ENCODE results near the gene IRGC.

The IRGC gene

GRCh38 chr19:43699506-43700394, 16.1 kb upstream of the IRGC start:
- Histone ChIP-seq H3K36me3 (replicated peaks) (no peaks in the 10 kb centered on the region), H3K9me3 (no peaks in the 10 kb centered on the region), H3K27me3 (ENCODE audit: low read depth) (no peaks in the 10 kb centered on the region), H3K4me3 (no peak overlapping the region), H3K4me1 (peaks cover 11% of the 10 kb centered on the region)
- no peak for DNase-seq (ENCODE audit: low spot score in 2 of 2)
- in situ Hi-C loops (cut with MboI; ENCODE audit: low sequenced_read_pairs), result no loop called here

GRCh38 chr19:43700395-43701000, 15.4 kb upstream of the IRGC start:
- peaks cover 11% of the 10 kb centered on the region for H3K4me1 ChIP-seq
- in situ Hi-C loops (cut with MboI; ENCODE audit: low sequenced_read_pairs), result no loop called here
- H3K36me3 ChIP-seq (replicated peaks), result no peaks in the 10 kb centered on the region
- H3K4me3 ChIP-seq, result no peak overlapping the region
- DNase-seq (ENCODE audit: low spot score in 2 of 2), result peak in 1 of 2 experiments; percentile 22
- H3K9me3 ChIP-seq, result no peaks in the 10 kb centered on the region
- H3K27me3 ChIP-seq (ENCODE audit: low read depth), result no peaks in the 10 kb centered on the region

- in situ Hi-C loops (cut with MboI; ENCODE audit: low sequenced_read_pairs), result no loop called here
- Histone ChIP-seq H3K4me1 (peaks cover 11% of the 10 kb centered on the region), H3K4me3 (no peak overlapping the region), H3K9me3 (no peaks in the 10 kb centered on the region), H3K27me3 (ENCODE audit: low read depth) (no peaks in the 10 kb centered on the region), H3K36me3 (replicated peaks) (no peaks in the 10 kb centered on the region)
- no peak for DNase-seq (ENCODE audit: low spot score in 2 of 2)
Observed at GRCh38 chr19:43704002-43704705, 11.7 kb upstream of the IRGC start.

GRCh38 chr19:43705729-43706128, 10.1 kb upstream of the IRGC start:
- Histone ChIP-seq H3K9me3 (no peaks in the 10 kb centered on the region), H3K27me3 (ENCODE audit: low read depth) (no peaks in the 10 kb centered on the region), H3K4me1 (peaks cover 11% of the 10 kb centered on the region), H3K4me3 (no peak overlapping the region), H3K36me3 (replicated peaks) (no peaks in the 10 kb centered on the region)
- in situ Hi-C loops (cut with MboI; ENCODE audit: low sequenced_read_pairs), result no loop called here
- DNase-seq (ENCODE audit: low spot score in 2 of 2), result no peak

- peaks cover 7% of the 10 kb centered on the region for H3K4me1 ChIP-seq
- H3K27me3 ChIP-seq (ENCODE audit: low read depth), result no peaks in the 10 kb centered on the region
- in situ Hi-C loops (cut with MboI; ENCODE audit: low sequenced_read_pairs), result no loop called here
- no peak overlapping the region for H3K4me3 ChIP-seq
- no peaks in the 10 kb centered on the region for H3K36me3 ChIP-seq (replicated peaks)
- no peak for DNase-seq (ENCODE audit: low spot score in 2 of 2)
- H3K9me3 ChIP-seq, result no peaks in the 10 kb centered on the region
Observed at GRCh38 chr19:43707158-43707712, 8.6 kb upstream of the IRGC start.

GRCh38 chr19:43708716-43709115, 7.2 kb upstream of the IRGC start:
- Histone ChIP-seq H3K9me3 (no peaks in the 10 kb centered on the region), H3K27me3 (ENCODE audit: low read depth) (no peaks in the 10 kb centered on the region), H3K4me1 (no peaks in the 10 kb centered on the region), H3K36me3 (replicated peaks) (no peaks in the 10 kb centered on the region), H3K4me3 (no peak overlapping the region)
- in situ Hi-C loops (cut with MboI; ENCODE audit: low sequenced_read_pairs), result no loop called here
- DNase-seq (ENCODE audit: low spot score in 2 of 2), result no peak

- in situ Hi-C loops (cut with MboI; ENCODE audit: low sequenced_read_pairs), result no loop called here
- Histone ChIP-seq H3K4me1 (no peaks in the 10 kb centered on the region), H3K9me3 (no peaks in the 10 kb centered on the region), H3K27me3 (ENCODE audit: low read depth) (no peaks in the 10 kb centered on the region), H3K36me3 (replicated peaks) (no peaks in the 10 kb centered on the region), H3K4me3 (no peak overlapping the region)
- DNase-seq (ENCODE audit: low spot score in 2 of 2), result no peak
Observed at GRCh38 chr19:43711751-43712355, 4.0 kb upstream of the IRGC start.

GRCh38 chr19:43713208-43713607, 2.7 kb upstream of the IRGC start:
- Histone ChIP-seq H3K4me3 (no peak overlapping the region), H3K9me3 (no peaks in the 10 kb centered on the region), H3K4me1 (no peaks in the 10 kb centered on the region), H3K36me3 (replicated peaks) (no peaks in the 10 kb centered on the region), H3K27me3 (ENCODE audit: low read depth) (no peaks in the 10 kb centered on the region)
- no peak for DNase-seq (ENCODE audit: low spot score in 2 of 2)
- in situ Hi-C loops (cut with MboI; ENCODE audit: low sequenced_read_pairs), result no loop called here

- Histone ChIP-seq H3K4me1 (no peaks in the 10 kb centered on the region), H3K36me3 (replicated peaks) (no peaks in the 10 kb centered on the region), H3K4me3 (no peak overlapping the region), H3K9me3 (no peaks in the 10 kb centered on the region), H3K27me3 (ENCODE audit: low read depth) (no peaks in the 10 kb centered on the region)
- no peak for DNase-seq (ENCODE audit: low spot score in 2 of 2)
- in situ Hi-C loops (cut with MboI; ENCODE audit: low sequenced_read_pairs), result no loop called here
Observed at GRCh38 chr19:43718627-43719377, 2.9 kb downstream of the IRGC start.

- DNase-seq (ENCODE audit: low spot score in 2 of 2), result no peak
- in situ Hi-C loops (cut with MboI; ENCODE audit: low sequenced_read_pairs), result no loop called here
- Histone ChIP-seq H3K9me3 (no peaks in the 10 kb centered on the region), H3K27me3 (ENCODE audit: low read depth) (no peaks in the 10 kb centered on the region), H3K4me3 (no peak overlapping the region), H3K36me3 (replicated peaks) (no peaks in the 10 kb centered on the region), H3K4me1 (no peaks in the 10 kb centered on the region)
Observed at GRCh38 chr19:43719378-43719868, 3.5 kb downstream of the IRGC start.

- no peak overlapping the region for H3K4me3 ChIP-seq
- in situ Hi-C loops (cut with MboI; ENCODE audit: low sequenced_read_pairs), result no loop called here
- no peaks in the 10 kb centered on the region for H3K36me3 ChIP-seq (replicated peaks)
- H3K4me1 ChIP-seq, result no peaks in the 10 kb centered on the region
- H3K9me3 ChIP-seq, result no peaks in the 10 kb centered on the region
- no peaks in the 10 kb centered on the region for H3K27me3 ChIP-seq (ENCODE audit: low read depth)
- peak in 1 of 2 experiments; percentile 36 for DNase-seq (ENCODE audit: low spot score in 2 of 2)
Observed at GRCh38 chr19:43719918-43720317, 4.0 kb downstream of the IRGC start.

- DNase-seq (ENCODE audit: low spot score in 2 of 2), result no peak
- in situ Hi-C loops (cut with MboI; ENCODE audit: low sequenced_read_pairs), result no loop called here
Observed at GRCh38 chr19:43720936-43721335, 5.1 kb downstream of the IRGC start.

More at GRCh38 chr19:43720936-43721335, 5.1 kb downstream of the IRGC start:
- no peak overlapping the region for H3K4me3 ChIP-seq
- H3K9me3 ChIP-seq, result no peaks in the 10 kb centered on the region
- no peaks in the 10 kb centered on the region for H3K36me3 ChIP-seq (replicated peaks)
- H3K4me1 ChIP-seq, result no peaks in the 10 kb centered on the region
- no peaks in the 10 kb centered on the region for H3K27me3 ChIP-seq (ENCODE audit: low read depth)
